Prostate gland (tissue), 2 donors: ENCODE measurements around the gene FAXDC2.

Experiments
- POLR2AphosphoS5 ChIP-seq: sonication (generic); formaldehyde crosslinking; IDR thresholded peaks from one replicate; pipeline ENCODE4 v1.6.1; 2017; ENCODE audit warnings: antibody characterized with exemption
- TF ChIP-seq, protein P1 (sequence below), 4 experiments: fragments of 200-600 bp in 2 of 4; fragments of 450-650 bp in 2 of 4; sonication (generic) in 2 of 4; IDR thresholded peaks; 1 replicate in 3 of 4; 2 replicates in 1 of 4; pipeline ENCODE4 v1.5.1; 2016 to 2019; ENCODE audit warnings: antibody characterized with exemption in 4 of 4, mild to moderate bottlenecking in 2 of 4, moderate library complexity in 2 of 4

DNA sequence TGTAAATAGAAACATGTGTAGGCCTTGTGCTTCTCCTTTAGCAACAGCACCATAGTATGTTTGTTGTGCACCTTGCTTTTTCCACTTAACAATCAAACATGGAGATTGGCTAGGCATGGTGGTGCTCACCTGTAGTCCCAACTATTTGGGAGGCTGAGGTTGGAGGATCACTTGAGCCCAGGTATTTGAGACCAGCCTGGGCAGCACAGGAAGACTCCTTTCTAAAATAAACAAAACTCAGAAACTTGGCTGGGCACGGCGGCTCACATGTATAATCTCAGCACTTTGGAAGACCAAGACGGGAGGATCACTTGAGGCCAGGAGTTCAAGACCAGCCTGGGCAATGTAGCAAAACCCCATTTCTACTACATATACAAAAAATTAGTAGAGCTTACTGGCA, 948 bp upstream of the FAXDC2 start:
- TF ChIP-seq POLR2AphosphoS5, result no peak
- TF ChIP-seq, protein P1, sequence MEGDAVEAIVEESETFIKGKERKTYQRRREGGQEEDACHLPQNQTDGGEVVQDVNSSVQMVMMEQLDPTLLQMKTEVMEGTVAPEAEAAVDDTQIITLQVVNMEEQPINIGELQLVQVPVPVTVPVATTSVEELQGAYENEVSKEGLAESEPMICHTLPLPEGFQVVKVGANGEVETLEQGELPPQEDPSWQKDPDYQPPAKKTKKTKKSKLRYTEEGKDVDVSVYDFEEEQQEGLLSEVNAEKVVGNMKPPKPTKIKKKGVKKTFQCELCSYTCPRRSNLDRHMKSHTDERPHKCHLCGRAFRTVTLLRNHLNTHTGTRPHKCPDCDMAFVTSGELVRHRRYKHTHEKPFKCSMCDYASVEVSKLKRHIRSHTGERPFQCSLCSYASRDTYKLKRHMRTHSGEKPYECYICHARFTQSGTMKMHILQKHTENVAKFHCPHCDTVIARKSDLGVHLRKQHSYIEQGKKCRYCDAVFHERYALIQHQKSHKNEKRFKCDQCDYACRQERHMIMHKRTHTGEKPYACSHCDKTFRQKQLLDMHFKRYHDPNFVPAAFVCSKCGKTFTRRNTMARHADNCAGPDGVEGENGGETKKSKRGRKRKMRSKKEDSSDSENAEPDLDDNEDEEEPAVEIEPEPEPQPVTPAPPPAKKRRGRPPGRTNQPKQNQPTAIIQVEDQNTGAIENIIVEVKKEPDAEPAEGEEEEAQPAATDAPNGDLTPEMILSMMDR (IDR thresholded peaks at IDR 0.05), result no peak
